ENCODE data around the gene MAMDC4.

MAMDC4 gene

GRCh38 chr9:136851941-136852663, at the start of gene MAMDC4:
Gene MAMDC4 (plus strand): TSS chr9:136852346. CDS start chr9:136852417, 71 bp downstream.
- no peak for TF ChIP-seq CTCF (IDR thresholded peaks at IDR 0.05)

GRCh38 chr9:136803551-136804508, 48.3 kb upstream of the MAMDC4 start:
- no peak for TF ChIP-seq CTCF (IDR thresholded peaks at IDR 0.05)

GRCh38 chr9:136804509-136805206, 47.5 kb upstream of the MAMDC4 start:
- TF ChIP-seq CTCF (IDR thresholded peaks at IDR 0.05) = no peak

- TF ChIP-seq CTCF (IDR thresholded peaks at IDR 0.05) = no peak
These were observed 46.9 kb upstream of the MAMDC4 start for GRCh38 chr9:136805207-136805740.

- no peak for TF ChIP-seq CTCF (IDR thresholded peaks at IDR 0.05)
These were observed 46.1 kb upstream of the MAMDC4 start for GRCh38 chr9:136806067-136806466.

- TF ChIP-seq CTCF (IDR thresholded peaks at IDR 0.05) = no peak
These were observed 45.4 kb upstream of the MAMDC4 start for GRCh38 chr9:136806631-136807201.
